ENCODE results near the gene TSC2.
"Not testable (repeated sequence)": the region's sequence is repeated elsewhere in the genome, so short reads cannot be mapped to it uniquely, and the experiment has no call there.

The TSC2 gene

GRCh38 chr16:2116428-2116827, 68.6 kb downstream of the TSC2 start:
- not testable (repeated sequence) for ATAC-seq (replicated peaks); H3K27me3 Mint-ChIP-seq; H3K4me3 Mint-ChIP-seq; DNase-seq; H3K27ac Mint-ChIP-seq; H3K9me3 Mint-ChIP-seq; H3K4me1 Mint-ChIP-seq
- H3K36me3 Mint-ChIP-seq = peaks cover 6 to 12% of the 10 kb centered on the region in 2 donors

GRCh38 chr16:2117341-2117740, 69.6 kb downstream of the TSC2 start:
- not testable (repeated sequence) for ATAC-seq (replicated peaks); DNase-seq; H3K4me3 Mint-ChIP-seq; H3K9me3 Mint-ChIP-seq; H3K27me3 Mint-ChIP-seq; H3K27ac Mint-ChIP-seq
- Mint-ChIP-seq H3K4me1 (peaks cover 2 to 11% of the 10 kb centered on the region in 2 donors), H3K36me3 (peaks cover 4 to 12% of the 10 kb centered on the region in 2 donors)

GRCh38 chr16:2117960-2118722, 70.4 kb downstream of the TSC2 start:
- H3K36me3 Mint-ChIP-seq; H3K4me3 Mint-ChIP-seq; DNase-seq; ATAC-seq (replicated peaks); H3K9me3 Mint-ChIP-seq; H3K27ac Mint-ChIP-seq; H3K27me3 Mint-ChIP-seq: not testable (repeated sequence)
- peaks cover 2 to 11% of the 10 kb centered on the region in 2 donors for H3K4me1 Mint-ChIP-seq

GRCh38 chr16:2121325-2121724, 73.5 kb downstream of the TSC2 start:
- not testable (repeated sequence) for H3K27ac Mint-ChIP-seq, H3K4me3 Mint-ChIP-seq, H3K27me3 Mint-ChIP-seq, DNase-seq, H3K36me3 Mint-ChIP-seq, H3K9me3 Mint-ChIP-seq
- H3K4me1 Mint-ChIP-seq = peaks cover 7 to 29% of the 10 kb centered on the region in 2 donors
- peak; percentile 63 to 74 for ATAC-seq (replicated peaks)

- Mint-ChIP-seq H3K27ac (no peak overlapping the region), H3K4me1 (peaks cover 7 to 35% of the 10 kb centered on the region in 2 donors), H3K27me3 (no peaks in the 10 kb centered on the region), H3K36me3 (peaks cover 0 to 1% of the 10 kb centered on the region in 2 donors), H3K4me3 (no peak overlapping the region), H3K9me3 (no peaks in the 10 kb centered on the region)
- ATAC-seq (replicated peaks) (no peak), DNase-seq (no peak)
These were observed 74.1 kb downstream of the TSC2 start for GRCh38 chr16:2121853-2122252.

DNA sequence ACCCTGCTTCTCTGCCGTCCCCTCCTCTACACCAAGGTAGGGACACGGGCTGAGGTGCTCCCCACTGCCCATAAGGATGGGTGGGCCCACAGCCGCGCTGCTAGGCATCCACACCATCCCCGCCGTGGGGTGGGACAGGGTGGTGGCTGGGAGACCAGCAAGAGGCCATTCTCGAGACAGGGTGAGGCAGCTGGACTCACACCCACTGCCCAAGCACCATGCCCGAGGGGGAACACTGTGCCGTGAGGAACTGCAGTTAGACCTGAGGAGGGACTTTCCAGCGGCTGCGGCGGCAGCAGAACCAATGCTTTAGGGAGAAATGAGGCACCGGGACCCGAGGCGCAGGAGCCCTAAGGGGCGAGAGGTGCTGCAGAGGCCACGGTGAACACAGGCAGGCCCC, 74.6 kb downstream of the TSC2 start:
- Mint-ChIP-seq H3K4me3 (no peak overlapping the region), H3K36me3 (peaks cover 0 to 1% of the 10 kb centered on the region in 2 donors), H3K4me1 (peaks cover 10 to 40% of the 10 kb centered on the region in 2 donors), H3K27me3 (no peaks in the 10 kb centered on the region), H3K27ac (no peak overlapping the region), H3K9me3 (no peaks in the 10 kb centered on the region)
- DNase-seq = no peak
- ATAC-seq (replicated peaks) = no peak

- not testable (repeated sequence) for H3K36me3 Mint-ChIP-seq; H3K4me3 Mint-ChIP-seq; H3K9me3 Mint-ChIP-seq; DNase-seq; H3K27me3 Mint-ChIP-seq; ATAC-seq (replicated peaks); H3K27ac Mint-ChIP-seq
- peaks cover 12 to 42% of the 10 kb centered on the region in 2 donors for H3K4me1 Mint-ChIP-seq
These were observed 75.3 kb downstream of the TSC2 start for GRCh38 chr16:2122934-2123683.

- ATAC-seq (replicated peaks); H3K27me3 Mint-ChIP-seq; H3K4me3 Mint-ChIP-seq; DNase-seq; H3K36me3 Mint-ChIP-seq; H3K9me3 Mint-ChIP-seq; H3K27ac Mint-ChIP-seq: not testable (repeated sequence)
- H3K4me1 Mint-ChIP-seq = peaks cover 16 to 48% of the 10 kb centered on the region in 2 donors
These were observed 76.1 kb downstream of the TSC2 start for GRCh38 chr16:2123706-2124376.

DNA sequence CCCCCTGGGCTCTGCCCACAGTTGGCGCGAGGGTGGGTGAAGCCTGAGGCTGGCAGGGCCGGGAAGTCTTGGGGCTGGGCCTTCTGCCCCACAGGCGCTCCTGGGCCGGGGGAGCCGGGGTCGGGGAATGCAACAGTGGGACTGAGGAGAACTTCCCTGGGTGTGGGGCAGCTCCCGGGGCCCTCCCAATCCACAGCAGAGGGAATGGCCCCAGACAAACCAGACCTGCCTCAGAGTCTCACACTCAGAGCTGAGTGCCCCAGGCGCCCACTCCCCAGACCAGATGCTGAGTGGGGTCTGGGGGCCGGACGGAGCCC, 76.5 kb downstream of the TSC2 start:
- DNase-seq; H3K4me3 Mint-ChIP-seq; H3K36me3 Mint-ChIP-seq; H3K9me3 Mint-ChIP-seq; ATAC-seq (replicated peaks); H3K27me3 Mint-ChIP-seq; H3K27ac Mint-ChIP-seq: not testable (repeated sequence)
- H3K4me1 Mint-ChIP-seq = peaks cover 16 to 48% of the 10 kb centered on the region in 2 donors

GRCh38 chr16:2124694-2125444, 77.1 kb downstream of the TSC2 start:
- H3K27me3 Mint-ChIP-seq, DNase-seq, H3K9me3 Mint-ChIP-seq, H3K36me3 Mint-ChIP-seq: not testable (repeated sequence)
- H3K4me3 Mint-ChIP-seq = peak overlapping the region; percentile 14 to 30
- peaks cover 16 to 48% of the 10 kb centered on the region in 2 donors for H3K4me1 Mint-ChIP-seq
- peak; percentile 12 to 38 for ATAC-seq (replicated peaks)
- H3K27ac Mint-ChIP-seq = peak overlapping the region; percentile 14

DNA sequence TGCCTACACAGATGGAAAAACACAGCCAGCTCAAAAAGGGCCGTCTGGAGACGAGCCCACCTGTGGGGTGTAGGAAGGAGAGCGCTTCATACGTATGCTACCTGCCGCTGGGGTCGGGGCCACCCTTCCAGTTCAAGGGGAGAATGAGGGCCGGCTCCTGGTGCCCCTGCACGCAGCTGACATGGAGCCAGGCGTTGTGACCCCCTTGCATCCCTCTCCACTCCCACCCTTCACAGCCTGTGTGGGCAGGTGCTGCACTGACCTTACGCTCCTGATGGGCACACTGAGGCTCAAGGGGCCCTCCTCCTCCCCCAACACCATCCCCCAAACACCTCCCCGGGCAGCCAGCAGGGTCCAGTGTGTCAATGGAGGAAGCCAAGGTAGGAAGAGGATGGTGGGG, 77.8 kb downstream of the TSC2 start:
- H3K4me1 Mint-ChIP-seq = peaks cover 14 to 48% of the 10 kb centered on the region in 2 donors
- H3K4me3 Mint-ChIP-seq = peak overlapping the region in 1 of 2 donors; percentile 30
- not testable (repeated sequence) for H3K27me3 Mint-ChIP-seq; ATAC-seq (replicated peaks); DNase-seq; H3K9me3 Mint-ChIP-seq; H3K36me3 Mint-ChIP-seq
- H3K27ac Mint-ChIP-seq = peak overlapping the region; percentile 14

- ATAC-seq (replicated peaks); H3K27me3 Mint-ChIP-seq; H3K36me3 Mint-ChIP-seq; DNase-seq; H3K9me3 Mint-ChIP-seq; H3K4me3 Mint-ChIP-seq; H3K27ac Mint-ChIP-seq: not testable (repeated sequence)
- H3K4me1 Mint-ChIP-seq = peaks cover 16 to 45% of the 10 kb centered on the region in 2 donors
These were observed 78.5 kb downstream of the TSC2 start for GRCh38 chr16:2126161-2126743.

GRCh38 chr16:2126928-2127556, 79.3 kb downstream of the TSC2 start:
- H3K27ac Mint-ChIP-seq = peak overlapping the region; percentile 25
- H3K4me1 Mint-ChIP-seq = peaks cover 16 to 37% of the 10 kb centered on the region in 2 donors
- H3K4me3 Mint-ChIP-seq, H3K27me3 Mint-ChIP-seq, DNase-seq, H3K36me3 Mint-ChIP-seq, H3K9me3 Mint-ChIP-seq: not testable (repeated sequence)
- ATAC-seq (replicated peaks) = peak in 1 of 2 donors; percentile 6
